Endothelial cell of umbilical vein (primary cell): ENCODE results near the gene KRTAP10-1. TPM values are rescaled to one million over a fixed set of nuclear protein-coding genes. Genes with fewer than 3 reads are reported as not detected.

Experiments
- BruUV-seq: library from RNA; stranded (reverse); fragments of 400-500 nt; replicated peaks from 2 replicates; lab custom pipeline; 2021; lab: Mats Ljungman, UMichigan
- CTCF ChIA-PET: fragments of 300-600, 350-600 bp; sonication (Branson Sonifier 250); formaldehyde crosslinking; loops from one replicate; lab custom pipeline; 2021; ENCODE audit warnings: antibody characterized with exemption, inconsistent platforms; lab: Charles Lee
- POLR2A ChIA-PET: fragments of 300-600, 350-600 bp; sonication (Branson Sonifier 250); formaldehyde crosslinking; loops from one replicate; lab custom pipeline; 2021; ENCODE audit warnings: antibody characterized with exemption, inconsistent platforms; lab: Charles Lee
- DNase-seq: peaks from one replicate; pipeline ENCODE4 v3.0.0-alpha.2; 2011; ENCODE audit warnings: low read depth, low spot score
- FAIRE-seq: peaks from 2 replicates; lab custom pipeline; 2011; peaks lifted over from hg19 to GRCh38; lab: Jason Lieb, UNC
- H2AFZ ChIP-seq: 2 replicates; pipeline ENCODE4 v1.6.0; 2012; ENCODE audit warnings: low read depth, low read length, control low read depth, inconsistent platforms
- H3K27ac ChIP-seq: 2 replicates; pipeline ENCODE4 v1.5.1; 2011; ENCODE audit warnings: low read depth, mild to moderate bottlenecking, control low read depth, low read length, moderate library complexity; ENCODE audit not compliant: insufficient read depth
- H3K27me3 ChIP-seq, 2 experiments: 2 replicates each; pipeline versions ENCODE4 v1.6.0 to v1.6.1; 2011; ENCODE audit warnings: low read length in 2 of 2, mixed read lengths in 1 of 2; ENCODE audit not compliant: control insufficient read depth in 2 of 2, insufficient read depth in 2 of 2
- H3K36me3 ChIP-seq, 2 experiments: 2 replicates in 1 of 2; 3 replicates in 1 of 2; pipeline ENCODE4 v1.5.1; 2011; ENCODE audit warnings: low read length in 2 of 2, mild to moderate bottlenecking in 1 of 2, moderate library complexity in 1 of 2; ENCODE audit not compliant: control insufficient read depth in 2 of 2, insufficient read depth in 2 of 2; ENCODE audit errors: extremely low read depth in 1 of 2
- H3K4me1 ChIP-seq: 3 replicates; pipeline ENCODE4 v1.5.1; 2011; ENCODE audit warnings: mild to moderate bottlenecking, low read length; ENCODE audit not compliant: control insufficient read depth, insufficient read depth; ENCODE audit errors: extremely low read depth
- H3K4me2 ChIP-seq: 2 replicates; pipeline ENCODE4 v1.6.1; 2011; ENCODE audit warnings: low read length, control low read depth, mixed read lengths; ENCODE audit not compliant: insufficient read depth
- H3K4me3 ChIP-seq, 3 experiments: fragments of 200-600 bp in 1 of 3; sonication (generic), shearing (Covaris generic) in 1 of 3; replicated peaks in 1 of 3; 2 replicates each; pipeline ENCODE4 v1.5.1; 2011 to 2016; ENCODE audit warnings: control low read depth in 3 of 3, low read length in 3 of 3, mild to moderate bottlenecking in 2 of 3, inconsistent platforms in 1 of 3, low read depth in 1 of 3, moderate library complexity in 1 of 3; ENCODE audit not compliant: insufficient read depth in 1 of 3
- H3K79me2 ChIP-seq: 2 replicates; pipeline ENCODE4 v1.6.0; 2012; ENCODE audit warnings: low read length, inconsistent platforms; ENCODE audit not compliant: control insufficient read depth, insufficient read depth
- H3K9ac ChIP-seq: replicated peaks from 2 replicates; pipeline ENCODE3; 2011; ENCODE audit warnings: low read length, control low read depth; ENCODE audit not compliant: insufficient read depth; ENCODE audit errors: extremely low read depth
- H3K9me1 ChIP-seq: replicated peaks from 3 replicates; pipeline ENCODE4 v1.6.0; 2011; ENCODE audit warnings: mild to moderate bottlenecking, low read length; ENCODE audit not compliant: control insufficient read depth, insufficient read depth; ENCODE audit errors: extremely low read depth
- H3K9me3 ChIP-seq: replicated peaks from 2 replicates; pipeline ENCODE4 v1.5.1; 2012; ENCODE audit warnings: low read length, inconsistent platforms; ENCODE audit not compliant: control insufficient read depth, insufficient read depth
- H4K20me1 ChIP-seq: replicated peaks from 2 replicates; pipeline ENCODE3; 2011; ENCODE audit warnings: mild to moderate bottlenecking, low read length; ENCODE audit not compliant: control insufficient read depth, insufficient read depth; ENCODE audit errors: extremely low read depth
- CTCF ChIP-seq, 2 donors: IDR thresholded peaks; 1 replicate in 1 of 2; 2 replicates in 1 of 2; pipeline ENCODE4 v1.5.1; 2011; ENCODE audit warnings: low read length in 2 of 2, mild to moderate bottlenecking in 2 of 2, moderate library complexity in 2 of 2, control low read depth in 1 of 2, inconsistent platforms in 1 of 2, low read depth in 1 of 2; ENCODE audit not compliant: insufficient read depth in 1 of 2; ENCODE audit errors: extremely low read depth in 1 of 2
- EZH2 ChIP-seq: IDR thresholded peaks from 2 replicates; pipeline ENCODE4 v1.6.1; 2012; ENCODE audit warnings: borderline replicate concordance, low read depth, mild to moderate bottlenecking, moderate library complexity, low read length, inconsistent platforms; ENCODE audit not compliant: severe bottlenecking
- GATA2 ChIP-seq: IDR thresholded peaks from 2 replicates; pipeline ENCODE4 v1.7.0; 2011; ENCODE audit warnings: low read depth, mild to moderate bottlenecking, moderate library complexity, mixed read lengths, low read length; ENCODE audit not compliant: insufficient read length, insufficient read depth
- JUN ChIP-seq: IDR thresholded peaks from 2 replicates; pipeline ENCODE4 v1.6.1; 2011; ENCODE audit warnings: borderline replicate concordance, low read depth; ENCODE audit not compliant: insufficient read length, insufficient read depth
- MAX ChIP-seq: IDR thresholded peaks from 2 replicates; pipeline ENCODE4 v1.6.1; 2011; ENCODE audit not compliant: insufficient read depth, insufficient read length
- MYC ChIP-seq: IDR thresholded peaks from one replicate; pipeline ENCODE4 v1.6.1; 2011; ENCODE audit warnings: mild to moderate bottlenecking, low read depth, low read length
- POLR2A ChIP-seq: IDR thresholded peaks from 2 replicates; pipeline ENCODE4 v1.6.1; 2012; ENCODE audit warnings: low read depth, mild to moderate bottlenecking, control low read depth, low read length
- POLR2AphosphoS5 ChIP-seq: IDR thresholded peaks from 2 replicates; pipeline ENCODE4 v1.6.1; 2012; ENCODE audit warnings: low read depth, mild to moderate bottlenecking, control low read depth, low read length, moderate library complexity; ENCODE audit not compliant: insufficient read depth
- dilution Hi-C: fragments of 300-500 bp; cut with MboI; formaldehyde crosslinking; loops from one replicate; pipeline ENCODE4 v1.15.0; 2019; ENCODE audit warnings: low sequenced_read_pairs; ENCODE audit not compliant: extremely low pct_ligation_motif_present
- intact Hi-C: fragments of 100-400 bp; cut with micrococcal nuclease; formaldehyde crosslinking; loops from one replicate; pipeline ENCODE4 v1.10.0; 2022
- polyA plus RNA-seq, 4 experiments: library from polyadenylated mRNA; depleted of rRNA in 3 of 4; stranded (reverse) in 3 of 4; unstranded in 1 of 4; fragments of >200 nt; gene quantifications; 2 replicates each; pipeline versions ENCODE4 v1.2.1 to v1.2.3, GENCODE V29; 2011 to 2012; ENCODE audit warnings: missing spikeins in 1 of 4
- total RNA-seq: library from RNA; stranded (reverse); gene quantifications from 2 replicates; pipeline ENCODE4 v1.2.3, GENCODE V29; 2021

The KRTAP10-1 gene
- total and polyA plus RNA-seq, 2 donors (not counting 3 experiments of a cell fraction or from before 2014, with no cell fraction given) = not detected

- no peak overlapping the region for H3K4me3 ChIP-seq
- CTCF ChIA-PET = interaction anchor here (1.2 to 2.3 kb wide), 2 partner anchors 11 to 12 kb away, joined by 5 to 7 read pairs; no protein-coding TSS in a partner anchor
- H2AFZ ChIP-seq = no peak overlapping the region
- H3K4me1 ChIP-seq = no peaks in the 10 kb centered on the region
- no peak for FAIRE-seq
- POLR2A ChIA-PET = no interaction called here
- H3K36me3 ChIP-seq = no peaks in the 10 kb centered on the region
- no peak overlapping the region for H3K27ac ChIP-seq
- H3K9me1 ChIP-seq = no peaks in the 10 kb centered on the region
- H3K9ac ChIP-seq = no peak overlapping the region
- H3K9me3 ChIP-seq = no peaks in the 10 kb centered on the region
- dilution Hi-C loops (no loop called here), intact Hi-C loops (no loop called here)
- no peaks in the 10 kb centered on the region for H3K79me2 ChIP-seq
- no peak for DNase-seq
- H3K4me2 ChIP-seq = no peak overlapping the region
- no peaks in the 10 kb centered on the region for H4K20me1 ChIP-seq
- BruUV-seq = no TSS peak
- TF ChIP-seq GATA2 (no peak), MYC (no peak), JUN (no peak), CTCF (IDR thresholded peaks at IDR 0.05; ENCODE audit: extremely low read depth in 1 of 2, insufficient read depth in 1 of 2, low read depth in 1 of 2, low read length in 2 of 2) (no peak), POLR2A (no peak), MAX (no peak)
- peaks cover 2 to 8% of the 10 kb centered on the region in 2 experiments for H3K27me3 ChIP-seq
These were observed 40.4 kb downstream of the KRTAP10-1 start for GRCh38 chr21:44499631-44500030.

- no peaks in the 10 kb centered on the region for H3K79me2 ChIP-seq
- ChIA-PET POLR2A (no interaction called here), CTCF (interaction anchor here (1.0 to 1.1 kb wide), 2 partner anchors 9 to 294 kb away, joined by 3 read pairs; no protein-coding TSS in a partner anchor)
- dilution Hi-C loops = no loop called here
- H3K9me3 ChIP-seq = no peaks in the 10 kb centered on the region
- no peak overlapping the region for H3K27ac ChIP-seq
- no peak overlapping the region for H3K9ac ChIP-seq
- H3K4me1 ChIP-seq = no peaks in the 10 kb centered on the region
- H4K20me1 ChIP-seq = no peaks in the 10 kb centered on the region
- BruUV-seq = no TSS peak
- no peaks in the 10 kb centered on the region for H3K9me1 ChIP-seq
- intact Hi-C loops = no loop called here
- FAIRE-seq = no peak
- H3K4me2 ChIP-seq = no peak overlapping the region
- peaks cover 2 to 8% of the 10 kb centered on the region in 2 experiments for H3K27me3 ChIP-seq
- TF ChIP-seq EZH2 (no peak), MYC (no peak), POLR2AphosphoS5 (no peak)
- H2AFZ ChIP-seq = no peak overlapping the region
- no peak overlapping the region for H3K4me3 ChIP-seq
- no peak for DNase-seq
- H3K36me3 ChIP-seq = no peaks in the 10 kb centered on the region
These were observed 40.8 kb downstream of the KRTAP10-1 start for GRCh38 chr21:44499211-44499560.
